Mesendoderm (in vitro differentiated cells): Measurements from ENCODE around the gene FAM83C.
A peak's percentile ranks its signal among the peaks of the same experiment; 100 is the strongest.

Experiments used
- DNase-seq: peaks from one replicate; pipeline ENCODE4 v3.0.0; 2013
- H2AK5ac ChIP-seq: 2 replicates; pipeline ENCODE4 v1.6.1; 2013; ENCODE audit warnings: low read length, inconsistent platforms
- H2BK120ac ChIP-seq: 2 replicates; pipeline ENCODE4 v1.6.1; 2013; ENCODE audit warnings: low read depth, mild to moderate bottlenecking, low read length, moderate library complexity, mixed read lengths
- H2BK15ac ChIP-seq: replicated peaks from 2 replicates; pipeline ENCODE4 v1.6.1; 2013; ENCODE audit warnings: low read depth, mild to moderate bottlenecking, moderate library complexity
- H2BK5ac ChIP-seq: 2 replicates; pipeline ENCODE4 v1.6.1; 2013; ENCODE audit warnings: low read length, inconsistent platforms
- H3K18ac ChIP-seq: 2 replicates; pipeline ENCODE4 v1.6.1; 2013; ENCODE audit warnings: mild to moderate bottlenecking, low read length, mixed read lengths
- H3K23ac ChIP-seq: one replicate; pipeline ENCODE4 v1.6.1; 2013; ENCODE audit warnings: low read length
- H3K27ac ChIP-seq: 2 replicates; pipeline ENCODE4 v1.5.1; 2013; ENCODE audit warnings: low read depth, mild to moderate bottlenecking, inconsistent platforms, low read length, moderate library complexity
- H3K27me3 ChIP-seq: 2 replicates; pipeline ENCODE4 v1.6.1; 2013; ENCODE audit warnings: low read length, control low read depth, mild to moderate bottlenecking, inconsistent platforms; ENCODE audit not compliant: insufficient read depth, poor library complexity
- H3K36me3 ChIP-seq: 2 replicates; pipeline ENCODE4 v1.6.1; 2013; ENCODE audit warnings: low read length, inconsistent platforms; ENCODE audit not compliant: control insufficient read depth, insufficient read depth
- H3K4ac ChIP-seq: one replicate; pipeline ENCODE4 v1.6.1; 2013; ENCODE audit warnings: low read depth, mild to moderate bottlenecking, low read length, moderate library complexity
- H3K4me1 ChIP-seq: 2 replicates; pipeline ENCODE4 v1.6.1; 2013; ENCODE audit warnings: low read depth, low read length, inconsistent platforms; ENCODE audit not compliant: control insufficient read depth
- H3K4me2 ChIP-seq: 2 replicates; pipeline ENCODE4 v1.6.1; 2013; ENCODE audit warnings: low read length
- H3K4me3 ChIP-seq: 2 replicates; pipeline ENCODE4 v1.5.1; 2013; ENCODE audit warnings: mild to moderate bottlenecking, low read length
- H3K56ac ChIP-seq: one replicate; pipeline ENCODE4 v1.6.1; 2013; ENCODE audit warnings: low read length
- H3K79me1 ChIP-seq: 2 replicates; pipeline ENCODE4 v1.6.1; 2013; ENCODE audit warnings: low read length, inconsistent platforms
- H3K79me2 ChIP-seq: 2 replicates; pipeline ENCODE4 v1.6.1; 2013; ENCODE audit warnings: mild to moderate bottlenecking, low read length; ENCODE audit not compliant: control insufficient read depth, insufficient read depth
- H3K9ac ChIP-seq: 2 replicates; pipeline ENCODE4 v1.6.1; 2013; ENCODE audit warnings: low read length, inconsistent platforms
- H4K5ac ChIP-seq: one replicate; pipeline ENCODE4 v1.6.1; 2013; ENCODE audit warnings: low read length
- H4K8ac ChIP-seq: one replicate; pipeline ENCODE4 v1.6.1; 2013; ENCODE audit warnings: low read depth, mild to moderate bottlenecking, control low read depth, low read length, moderate library complexity
- WGBS: extraction: QIAGEN DNeasy Blood & Tissue Kit; methylation state at CpG from one replicate; pipeline ENCODE4 v1.1.7; 2013; ENCODE audit warnings: low lambda C conversion rate, missing lambda C conversion rate; ENCODE audit not compliant: insufficient coverage; ENCODE audit errors: extremely low coverage; 5-methylcytosine and 5-hydroxymethylcytosine counted together

Gene FAM83C

DNA sequence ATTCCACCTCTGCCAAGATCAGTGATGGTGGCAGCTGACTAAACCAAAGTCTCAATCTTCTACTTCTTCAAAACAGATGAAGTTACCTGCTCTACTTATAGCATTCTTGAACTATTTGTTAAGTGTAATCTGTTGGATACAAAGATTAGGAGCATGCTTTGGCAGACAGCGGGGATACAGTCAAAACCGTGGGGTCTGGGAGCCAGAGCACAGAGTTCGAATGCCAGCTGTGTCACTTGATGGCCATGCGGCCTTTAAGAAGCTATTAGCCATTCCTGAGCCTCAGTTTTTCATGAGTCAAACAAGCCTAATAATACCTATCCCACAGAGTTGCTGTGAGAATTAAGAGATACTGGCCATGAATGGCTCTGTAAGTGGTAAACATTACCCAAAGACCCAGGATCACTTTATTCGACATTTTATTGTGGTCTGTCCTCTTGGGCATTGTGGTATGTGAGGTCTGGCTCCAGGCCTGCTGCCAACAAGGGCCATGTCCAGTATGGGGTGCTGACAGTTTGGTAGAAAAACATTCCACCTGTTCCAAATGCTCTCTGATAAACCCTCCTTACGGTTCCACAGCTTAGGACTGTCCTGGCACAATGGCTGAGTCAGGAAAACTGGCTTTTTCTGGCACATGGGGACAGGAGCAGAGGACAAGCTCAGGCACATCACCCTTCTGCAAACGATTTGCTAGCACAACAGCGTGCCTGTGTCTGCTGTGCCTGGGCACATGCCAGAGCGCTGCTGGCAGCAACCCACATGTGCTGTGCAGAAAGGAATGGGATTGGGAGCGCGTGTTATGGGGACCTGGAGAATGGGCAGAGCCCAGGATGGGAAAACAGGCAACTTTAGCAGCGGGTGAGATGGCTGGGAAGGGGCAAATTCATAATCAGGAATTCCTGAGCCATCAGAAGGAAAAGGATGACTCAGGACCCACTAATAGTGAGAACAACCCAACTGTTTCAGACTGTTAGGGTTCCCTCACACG is 15.7 kb upstream of the FAM83C start:
- no peak for DNase-seq
- H3K36me3 ChIP-seq = no peaks in the 10 kb centered on the region
- H3K4me1 ChIP-seq = peaks cover 6% of the 10 kb centered on the region
- no peaks in the 10 kb centered on the region for H3K79me2 ChIP-seq
- no peak overlapping the region for H3K9ac ChIP-seq
- no peak overlapping the region for H2BK5ac ChIP-seq
- no peaks in the 10 kb centered on the region for H3K27me3 ChIP-seq
- H2BK15ac ChIP-seq = no peak overlapping the region
- H3K27ac ChIP-seq = no peak overlapping the region
- H3K56ac ChIP-seq = no peak overlapping the region
- no peak overlapping the region for H2BK120ac ChIP-seq
- H3K4ac ChIP-seq = no peak overlapping the region
- no CpG with 5 or more reads among the region's 13 CpGs for WGBS
- no peak overlapping the region for H3K4me3 ChIP-seq
- no peak overlapping the region for H2AK5ac ChIP-seq
- H3K23ac ChIP-seq = no peak overlapping the region
- no peaks in the 10 kb centered on the region for H3K79me1 ChIP-seq
- H4K5ac ChIP-seq = no peak overlapping the region
- H3K18ac ChIP-seq = no peak overlapping the region
- no peak overlapping the region for H4K8ac ChIP-seq
- H3K4me2 ChIP-seq = no peak overlapping the region

DNA sequence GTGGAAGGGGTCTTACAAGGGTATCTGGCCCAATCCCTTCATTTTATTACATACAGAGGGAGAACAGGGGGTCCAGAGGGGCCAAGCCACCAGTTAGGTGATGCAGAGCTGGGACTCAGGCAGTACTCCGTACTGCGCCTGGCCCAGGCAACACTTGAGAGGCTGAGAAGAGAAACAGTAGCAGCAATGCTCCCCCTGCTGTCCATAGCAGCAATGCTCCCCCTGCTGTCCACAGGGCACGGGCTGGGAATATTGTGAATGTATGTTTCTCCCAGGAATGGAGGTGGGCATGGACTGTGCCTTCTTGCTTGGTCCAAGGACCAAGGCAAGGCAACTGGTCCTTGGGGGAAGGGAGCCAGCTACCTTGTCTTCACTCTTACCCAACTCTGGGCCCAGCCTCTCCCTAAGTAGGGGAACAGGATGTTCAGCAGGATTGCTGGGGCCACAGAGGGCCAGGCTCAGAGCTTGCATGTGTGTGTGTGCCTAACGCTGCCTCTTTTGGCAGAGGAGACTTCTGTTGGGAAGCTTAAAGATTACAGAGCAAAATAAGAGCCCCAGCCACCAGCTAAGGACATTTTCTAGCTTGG is 14.8 kb upstream of the FAM83C start:
- H3K23ac ChIP-seq = no peak overlapping the region
- no peak overlapping the region for H2BK5ac ChIP-seq
- no peaks in the 10 kb centered on the region for H3K27me3 ChIP-seq
- no CpG with 5 or more reads among the region's 4 CpGs for WGBS
- H3K9ac ChIP-seq = no peak overlapping the region
- H4K5ac ChIP-seq = no peak overlapping the region
- H3K4ac ChIP-seq = no peak overlapping the region
- no peak overlapping the region for H3K4me2 ChIP-seq
- no peak overlapping the region for H3K27ac ChIP-seq
- no peak overlapping the region for H4K8ac ChIP-seq
- H3K79me2 ChIP-seq = no peaks in the 10 kb centered on the region
- no peak overlapping the region for H2BK15ac ChIP-seq
- peak; percentile 85 for DNase-seq
- no peak overlapping the region for H3K56ac ChIP-seq
- no peaks in the 10 kb centered on the region for H3K79me1 ChIP-seq
- H2AK5ac ChIP-seq = no peak overlapping the region
- H3K36me3 ChIP-seq = no peaks in the 10 kb centered on the region
- H2BK120ac ChIP-seq = no peak overlapping the region
- H3K18ac ChIP-seq = no peak overlapping the region
- peaks cover 5% of the 10 kb centered on the region for H3K4me1 ChIP-seq
- no peak overlapping the region for H3K4me3 ChIP-seq

- Histone ChIP-seq H3K4me1 (peaks cover 3% of the 10 kb centered on the region), H3K4ac (no peak overlapping the region), H3K18ac (no peak overlapping the region), H3K4me2 (no peak overlapping the region), H3K27me3 (no peaks in the 10 kb centered on the region), H2BK120ac (no peak overlapping the region), H3K79me2 (no peaks in the 10 kb centered on the region), H4K8ac (no peak overlapping the region), H2BK15ac (no peak overlapping the region), H3K36me3 (no peaks in the 10 kb centered on the region), H3K79me1 (no peaks in the 10 kb centered on the region), H2BK5ac (no peak overlapping the region), H3K27ac (peak overlapping the region; percentile 2), H4K5ac (no peak overlapping the region), H3K23ac (no peak overlapping the region), H2AK5ac (no peak overlapping the region), H3K56ac (no peak overlapping the region), H3K9ac (no peak overlapping the region), H3K4me3 (no peak overlapping the region)
- WGBS = no CpG with 5 or more reads among the region's 12 CpGs
- DNase-seq = peak; percentile 75
Measured at GRCh38 chr20:35305682-35306556, 13.7 kb upstream of the FAM83C start.

DNA sequence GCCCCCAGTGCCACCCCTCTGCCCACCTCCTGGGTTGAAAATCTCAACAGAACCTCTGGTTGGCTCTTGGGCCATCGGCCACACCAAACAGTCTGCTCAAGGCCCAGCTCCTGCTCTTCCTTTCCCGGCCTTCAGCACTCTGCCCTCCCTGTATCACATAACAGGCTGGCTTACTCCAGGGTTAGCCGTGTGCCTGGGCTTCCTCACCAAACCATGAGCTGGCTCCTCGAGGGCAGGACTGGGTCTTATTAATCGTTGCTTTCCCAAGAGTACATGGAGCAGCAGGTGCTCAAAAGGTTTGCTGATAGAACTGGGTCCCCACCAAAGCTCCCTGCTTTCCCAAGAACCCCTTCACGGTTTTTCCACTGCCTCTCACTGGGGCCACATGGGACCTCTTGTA is 12.7 kb upstream of the FAM83C start:
- Histone ChIP-seq H4K8ac (no peak overlapping the region), H4K5ac (no peak overlapping the region), H2BK5ac (no peak overlapping the region), H3K4me3 (no peak overlapping the region), H3K18ac (no peak overlapping the region), H3K56ac (no peak overlapping the region), H3K9ac (no peak overlapping the region), H3K27me3 (no peaks in the 10 kb centered on the region), H2BK120ac (no peak overlapping the region), H3K23ac (no peak overlapping the region), H3K36me3 (no peaks in the 10 kb centered on the region), H3K4me2 (no peak overlapping the region), H3K79me2 (no peaks in the 10 kb centered on the region), H3K4me1 (peaks cover 3% of the 10 kb centered on the region), H2BK15ac (no peak overlapping the region), H3K79me1 (no peaks in the 10 kb centered on the region), H2AK5ac (no peak overlapping the region), H3K27ac (no peak overlapping the region), H3K4ac (no peak overlapping the region)
- DNase-seq = no peak
- no CpG with 5 or more reads among the region's 6 CpGs for WGBS

DNA sequence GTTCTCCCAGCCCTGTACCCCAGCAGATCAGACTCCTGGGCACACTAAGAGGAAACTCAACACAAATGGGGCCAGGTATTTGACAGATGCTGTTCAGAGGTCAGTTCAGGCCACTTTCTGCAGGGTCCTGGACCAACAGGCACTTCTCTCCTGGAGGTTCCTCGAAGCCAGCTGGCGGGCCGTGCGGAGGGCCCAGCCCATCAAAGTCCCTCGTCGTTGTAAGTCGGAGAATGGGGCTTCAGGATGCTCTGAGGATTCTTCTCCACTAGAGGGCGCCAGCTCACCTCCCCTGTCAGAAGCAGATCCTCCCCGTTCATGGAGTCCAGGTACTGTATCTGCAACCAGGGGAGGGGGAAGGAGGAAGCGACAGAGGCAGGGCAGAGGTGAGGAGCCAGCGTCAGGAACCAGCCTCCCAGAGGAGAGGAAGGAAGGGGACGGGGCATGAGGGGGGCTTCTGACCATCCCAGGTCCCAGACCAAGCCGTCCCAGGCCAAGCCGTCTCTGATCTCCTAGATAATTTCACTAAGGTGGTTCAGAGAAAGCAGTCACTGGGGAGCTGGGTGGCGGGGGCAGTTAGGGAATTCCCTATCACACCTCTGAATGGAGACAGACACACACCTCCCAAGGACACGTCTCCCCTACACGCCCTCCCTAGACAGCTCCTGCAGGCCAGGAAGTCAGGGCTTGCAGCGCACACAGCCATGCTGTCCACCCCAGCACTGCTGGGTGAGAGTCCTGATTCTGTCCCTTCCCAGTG is 11.7 kb upstream of the FAM83C start:
- no CpG with 5 or more reads among the region's 18 CpGs for WGBS
- H4K8ac ChIP-seq = no peak overlapping the region
- peak; percentile 98 for DNase-seq
- H3K23ac ChIP-seq = no peak overlapping the region
- no peak overlapping the region for H2BK120ac ChIP-seq
- no peaks in the 10 kb centered on the region for H3K79me2 ChIP-seq
- no peaks in the 10 kb centered on the region for H3K79me1 ChIP-seq
- H2AK5ac ChIP-seq = no peak overlapping the region
- H4K5ac ChIP-seq = no peak overlapping the region
- peak overlapping the region; percentile 72 for H3K56ac ChIP-seq
- H3K4me1 ChIP-seq = peaks cover 3% of the 10 kb centered on the region
- H2BK5ac ChIP-seq = no peak overlapping the region
- H2BK15ac ChIP-seq = no peak overlapping the region
- peak overlapping the region; percentile 41 for H3K4me2 ChIP-seq
- peak overlapping the region; percentile 53 for H3K9ac ChIP-seq
- no peaks in the 10 kb centered on the region for H3K36me3 ChIP-seq
- H3K27ac ChIP-seq = no peak overlapping the region
- H3K27me3 ChIP-seq = no peaks in the 10 kb centered on the region
- H3K4ac ChIP-seq = no peak overlapping the region
- H3K4me3 ChIP-seq = no peak overlapping the region
- no peak overlapping the region for H3K18ac ChIP-seq
